Measurements from ENCODE around the gene SH3BP4.

SH3BP4 gene

GRCh38 chr2:235063471-235063961 is 111.7 kb downstream of the SH3BP4 start:
- no peak for DNase-seq

GRCh38 chr2:235064976-235065375 is 113.2 kb downstream of the SH3BP4 start:
- DNase-seq, result no peak

- DNase-seq, result no peak
Observed at GRCh38 chr2:235066490-235066889, 114.7 kb downstream of the SH3BP4 start.

GRCh38 chr2:235066895-235067294 is 115.1 kb downstream of the SH3BP4 start:
- DNase-seq, result no peak

GRCh38 chr2:235068701-235069100 is 116.9 kb downstream of the SH3BP4 start:
- DNase-seq, result no peak

- DNase-seq, result no peak
Observed at GRCh38 chr2:235070063-235070706, 118.4 kb downstream of the SH3BP4 start.

- DNase-seq, result no peak
Observed at GRCh38 chr2:235073868-235074413, 122.1 kb downstream of the SH3BP4 start.

- no peak for DNase-seq
Observed at GRCh38 chr2:235077046-235077445, 125.2 kb downstream of the SH3BP4 start.

GRCh38 chr2:235078182-235078581 is 126.4 kb downstream of the SH3BP4 start:
- no peak for DNase-seq

GRCh38 chr2:235078914-235079472 is 127.2 kb downstream of the SH3BP4 start:
- DNase-seq, result no peak

GRCh38 chr2:235080101-235080500 is 128.3 kb downstream of the SH3BP4 start:
- DNase-seq, result no peak

GRCh38 chr2:235082578-235083338 is 130.9 kb downstream of the SH3BP4 start:
- DNase-seq, result no peak

GRCh38 chr2:235083822-235084221 is 132.0 kb downstream of the SH3BP4 start:
- no peak for DNase-seq

- DNase-seq, result no peak
Observed at GRCh38 chr2:235084424-235084823, 132.6 kb downstream of the SH3BP4 start.

- DNase-seq, result no peak
Observed at GRCh38 chr2:235085476-235085875, 133.7 kb downstream of the SH3BP4 start.

- no peak for DNase-seq
Observed at GRCh38 chr2:235086481-235087184, 134.8 kb downstream of the SH3BP4 start.

- DNase-seq, result no peak
Observed at GRCh38 chr2:235087832-235088495, 136.1 kb downstream of the SH3BP4 start.

- DNase-seq, result no peak
Observed at GRCh38 chr2:235088496-235088921, 136.7 kb downstream of the SH3BP4 start.

GRCh38 chr2:235091421-235091820 is 139.6 kb downstream of the SH3BP4 start:
- no peak for DNase-seq

GRCh38 chr2:235091983-235092382 is 140.2 kb downstream of the SH3BP4 start:
- no peak for DNase-seq

- DNase-seq, result no peak
Observed at GRCh38 chr2:235092433-235093223, 140.8 kb downstream of the SH3BP4 start.

- DNase-seq, result no peak
Observed at GRCh38 chr2:235094457-235094856, 142.6 kb downstream of the SH3BP4 start.

Measured in activated naive CD4-positive, alpha-beta T cell treated with anti-CD3 and anti-CD28 coated beads, Interleukin-2, amount 50 U/mL, for 16 hours (primary cell).